ENCODE measurements around the gene MACROD1. TPM values are rescaled to one million over a fixed set of nuclear protein-coding genes. Genes with fewer than 3 reads are reported as not detected.

Gene MACROD1
- polyA plus RNA-seq, 1 donor (not counting 4 experiments of a cell fraction or from before 2014, with no cell fraction given) = 4.6 TPM

DNA sequence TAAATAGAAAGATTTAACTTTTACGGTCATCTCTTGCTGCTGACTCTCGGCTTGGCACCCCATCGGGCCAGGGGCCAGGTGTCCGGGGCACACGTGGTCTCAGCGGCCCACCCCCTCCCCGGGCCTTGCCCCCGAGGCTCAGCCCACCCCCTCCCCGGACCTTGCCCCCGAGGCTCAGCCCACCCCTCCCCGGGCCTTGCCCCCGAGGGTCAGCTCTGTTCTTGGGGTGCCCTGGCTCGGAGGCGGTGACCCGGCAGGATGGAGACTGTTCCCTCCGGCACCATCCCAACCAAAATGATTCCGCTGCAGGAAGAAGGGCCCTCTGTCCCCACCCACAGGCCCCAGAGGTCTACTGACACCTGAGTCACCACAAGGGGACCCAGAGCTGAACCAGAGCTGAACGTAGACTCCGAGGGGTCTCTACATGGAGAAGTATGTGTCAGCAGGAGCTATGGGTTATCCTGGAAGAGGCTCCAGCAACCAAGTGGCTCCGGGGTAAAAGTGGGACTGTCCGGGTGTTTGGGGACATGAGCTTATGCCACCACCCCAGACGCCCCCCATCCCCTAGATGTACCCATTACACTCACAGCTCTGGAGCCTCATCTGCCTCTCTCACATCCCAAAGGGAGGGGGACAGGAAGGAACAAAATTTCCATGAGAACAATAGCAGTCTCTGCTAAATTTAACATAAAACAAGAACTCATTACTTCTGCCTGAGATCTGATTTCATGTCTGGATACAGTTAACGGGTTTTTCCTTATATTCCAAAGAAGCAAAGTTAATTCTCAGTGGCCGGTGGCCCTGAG lies 38.4 kb downstream of the MACROD1 start:
- TF ChIP-seq, protein P1, sequence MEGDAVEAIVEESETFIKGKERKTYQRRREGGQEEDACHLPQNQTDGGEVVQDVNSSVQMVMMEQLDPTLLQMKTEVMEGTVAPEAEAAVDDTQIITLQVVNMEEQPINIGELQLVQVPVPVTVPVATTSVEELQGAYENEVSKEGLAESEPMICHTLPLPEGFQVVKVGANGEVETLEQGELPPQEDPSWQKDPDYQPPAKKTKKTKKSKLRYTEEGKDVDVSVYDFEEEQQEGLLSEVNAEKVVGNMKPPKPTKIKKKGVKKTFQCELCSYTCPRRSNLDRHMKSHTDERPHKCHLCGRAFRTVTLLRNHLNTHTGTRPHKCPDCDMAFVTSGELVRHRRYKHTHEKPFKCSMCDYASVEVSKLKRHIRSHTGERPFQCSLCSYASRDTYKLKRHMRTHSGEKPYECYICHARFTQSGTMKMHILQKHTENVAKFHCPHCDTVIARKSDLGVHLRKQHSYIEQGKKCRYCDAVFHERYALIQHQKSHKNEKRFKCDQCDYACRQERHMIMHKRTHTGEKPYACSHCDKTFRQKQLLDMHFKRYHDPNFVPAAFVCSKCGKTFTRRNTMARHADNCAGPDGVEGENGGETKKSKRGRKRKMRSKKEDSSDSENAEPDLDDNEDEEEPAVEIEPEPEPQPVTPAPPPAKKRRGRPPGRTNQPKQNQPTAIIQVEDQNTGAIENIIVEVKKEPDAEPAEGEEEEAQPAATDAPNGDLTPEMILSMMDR (optimal IDR thresholded peaks at IDR 0.05 in 1 of 3, IDR thresholded peaks at IDR 0.05 in 1 of 3, conservative IDR thresholded peaks at IDR 0.05 in 1 of 3; ENCODE audit: extremely low read depth in 1 of 3, insufficient read depth in 2 of 3, low read length in 3 of 3) = no peak
- TF ChIP-seq EZH2 (IDR thresholded peaks at IDR 0.05; ENCODE audit: low read length) = no peak
- peaks cover 4% of the 10 kb centered on the region for H4K20me1 ChIP-seq (ENCODE audit: control insufficient read depth, extremely low read depth, insufficient read depth, low read length)
- no peaks in the 10 kb centered on the region for H3K36me3 ChIP-seq (ENCODE audit: control insufficient read depth in 2 of 2, extremely low read depth in 1 of 2, insufficient read depth in 2 of 2, low read length in 2 of 2)
- H3K4me1 ChIP-seq (ENCODE audit: control insufficient read depth, extremely low read depth, insufficient read depth, low read length) = peaks cover 8% of the 10 kb centered on the region
- H3K4me3 ChIP-seq (ENCODE audit: control insufficient read depth in 2 of 3, extremely low read depth in 1 of 3, insufficient read depth in 2 of 3, low read depth in 1 of 3, low read length in 3 of 3) = no peak overlapping the region
- no peak overlapping the region for H3K9ac ChIP-seq (ENCODE audit: control insufficient read depth, extremely low read depth, insufficient read depth, low read length)
- H3K79me2 ChIP-seq (ENCODE audit: control insufficient read depth, insufficient read depth, low read length) = no peaks in the 10 kb centered on the region
- no peak for FAIRE-seq
- DNase-seq (ENCODE audit: low read depth, low spot score) = no peak
- dilution Hi-C loops (cut with MboI; ENCODE audit: extremely low pct_ligation_motif_present, low sequenced_read_pairs) = no loop called here
- H3K9me3 ChIP-seq (ENCODE audit: control insufficient read depth, low read depth, low read length) = no peaks in the 10 kb centered on the region
- no peaks in the 10 kb centered on the region for H3K9me1 ChIP-seq (ENCODE audit: control insufficient read depth, extremely low read depth, insufficient read depth, low read length)
- H3K4me2 ChIP-seq (ENCODE audit: control insufficient read depth, extremely low read depth, insufficient read depth, low read depth, low read length) = no peak overlapping the region
- peaks cover 13% of the 10 kb centered on the region for H3K27me3 ChIP-seq (ENCODE audit: control insufficient read depth, extremely low read depth, insufficient read depth, low read length)
- no peak overlapping the region for H2AFZ ChIP-seq (ENCODE audit: control insufficient read depth, low read length)
- H3K27ac ChIP-seq (ENCODE audit: control insufficient read depth, insufficient read depth, low read length) = no peak overlapping the region

GRCh38 chr11:64126796-64127195 lies 39.1 kb downstream of the MACROD1 start:
- TF ChIP-seq, protein P1 (optimal IDR thresholded peaks at IDR 0.05 in 1 of 3, IDR thresholded peaks at IDR 0.05 in 1 of 3, conservative IDR thresholded peaks at IDR 0.05 in 1 of 3; ENCODE audit: extremely low read depth in 1 of 3, insufficient read depth in 2 of 3, low read length in 3 of 3) = no peak
- TF ChIP-seq EZH2 (IDR thresholded peaks at IDR 0.05; ENCODE audit: low read length) = no peak
- H3K4me2 ChIP-seq (ENCODE audit: control insufficient read depth, extremely low read depth, insufficient read depth, low read depth, low read length) = no peak overlapping the region
- dilution Hi-C loops (cut with MboI; ENCODE audit: extremely low pct_ligation_motif_present, low sequenced_read_pairs) = no loop called here
- no peak overlapping the region for H3K4me3 ChIP-seq (ENCODE audit: control insufficient read depth in 2 of 3, extremely low read depth in 1 of 3, insufficient read depth in 2 of 3, low read depth in 1 of 3, low read length in 3 of 3)
- no peak for FAIRE-seq
- H2AFZ ChIP-seq (ENCODE audit: control insufficient read depth, low read length) = no peak overlapping the region
- H3K27me3 ChIP-seq (ENCODE audit: control insufficient read depth, extremely low read depth, insufficient read depth, low read length) = peaks cover 13% of the 10 kb centered on the region
- H3K9me3 ChIP-seq (ENCODE audit: control insufficient read depth, low read depth, low read length) = no peaks in the 10 kb centered on the region
- no peaks in the 10 kb centered on the region for H3K79me2 ChIP-seq (ENCODE audit: control insufficient read depth, insufficient read depth, low read length)
- H3K9me1 ChIP-seq (ENCODE audit: control insufficient read depth, extremely low read depth, insufficient read depth, low read length) = no peaks in the 10 kb centered on the region
- H3K36me3 ChIP-seq (ENCODE audit: control insufficient read depth in 2 of 2, extremely low read depth in 1 of 2, insufficient read depth in 2 of 2, low read length in 2 of 2) = no peaks in the 10 kb centered on the region
- H3K27ac ChIP-seq (ENCODE audit: control insufficient read depth, insufficient read depth, low read length) = no peak overlapping the region
- H3K4me1 ChIP-seq (ENCODE audit: control insufficient read depth, extremely low read depth, insufficient read depth, low read length) = peaks cover 15% of the 10 kb centered on the region
- H4K20me1 ChIP-seq (ENCODE audit: control insufficient read depth, extremely low read depth, insufficient read depth, low read length) = peaks cover 4% of the 10 kb centered on the region
- no peak overlapping the region for H3K9ac ChIP-seq (ENCODE audit: control insufficient read depth, extremely low read depth, insufficient read depth, low read length)
- DNase-seq (ENCODE audit: low read depth, low spot score) = no peak

Measured in keratinocyte (primary cell).